Measurements from ENCODE around the gene P2RY14. TPM values are rescaled to one million over a fixed set of nuclear protein-coding genes. Genes with fewer than 3 reads are reported as not detected.

P2RY14 gene
- total and polyA plus RNA-seq, 2 donors from 2014 or later: 0.54 to 2.4 TPM

DNA sequence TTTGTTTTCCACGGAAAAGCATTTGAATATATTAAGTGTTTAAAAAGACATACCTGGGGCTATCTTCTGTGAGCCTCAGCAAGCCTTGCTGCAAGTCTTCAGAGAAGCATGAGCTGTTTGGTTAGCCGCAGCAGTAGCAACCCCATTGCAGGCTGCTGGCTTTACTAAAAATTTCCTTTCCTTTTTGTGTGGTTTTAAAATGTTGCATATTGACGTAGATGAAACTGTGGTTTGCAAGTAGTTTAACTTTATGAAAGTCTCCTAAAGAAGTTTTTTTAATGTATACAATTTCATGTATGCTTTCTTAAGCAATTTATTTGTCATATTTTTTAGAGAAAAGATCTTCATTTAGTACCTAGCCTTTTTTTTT is 75.3 kb downstream of the P2RY14 start, which contains the start of gene GPR171:
TSS of gene GPR171 (minus strand) at position 166 of the 370 bp plus-strand sequence. CDS start 3,830 bp downstream, outside the sequence.
- Histone ChIP-seq H3K27ac (ENCODE audit: low read depth in 2 of 2, low read length in 2 of 2) (no peak within 1 kb of the TSS), H3K27me3 (ENCODE audit: control insufficient read depth, insufficient read depth, low read length) (no peaks in the 10 kb centered on the region), H3K4me3 (ENCODE audit: low read length in 3 of 3) (no peak within 1 kb of the TSS), H3K36me3 (ENCODE audit: control insufficient read depth in 2 of 3, insufficient read depth in 3 of 3, low read length in 3 of 3) (no peaks in the 10 kb centered on the region), H3K9ac (ENCODE audit: low read length in 3 of 3) (no peak within 1 kb of the TSS), H3K9me3 (ENCODE audit: control insufficient read depth in 2 of 3, insufficient read depth in 1 of 3, low read length in 3 of 3) (no peaks in the 10 kb centered on the region), H3K4me1 (ENCODE audit: control insufficient read depth in 2 of 3, insufficient read depth in 2 of 3, low read depth in 1 of 3, low read length in 3 of 3) (no peaks in the 10 kb centered on the region)
- FAIRE-seq (no peak), DNase-seq (no peak)
- TF ChIP-seq, protein P1, sequence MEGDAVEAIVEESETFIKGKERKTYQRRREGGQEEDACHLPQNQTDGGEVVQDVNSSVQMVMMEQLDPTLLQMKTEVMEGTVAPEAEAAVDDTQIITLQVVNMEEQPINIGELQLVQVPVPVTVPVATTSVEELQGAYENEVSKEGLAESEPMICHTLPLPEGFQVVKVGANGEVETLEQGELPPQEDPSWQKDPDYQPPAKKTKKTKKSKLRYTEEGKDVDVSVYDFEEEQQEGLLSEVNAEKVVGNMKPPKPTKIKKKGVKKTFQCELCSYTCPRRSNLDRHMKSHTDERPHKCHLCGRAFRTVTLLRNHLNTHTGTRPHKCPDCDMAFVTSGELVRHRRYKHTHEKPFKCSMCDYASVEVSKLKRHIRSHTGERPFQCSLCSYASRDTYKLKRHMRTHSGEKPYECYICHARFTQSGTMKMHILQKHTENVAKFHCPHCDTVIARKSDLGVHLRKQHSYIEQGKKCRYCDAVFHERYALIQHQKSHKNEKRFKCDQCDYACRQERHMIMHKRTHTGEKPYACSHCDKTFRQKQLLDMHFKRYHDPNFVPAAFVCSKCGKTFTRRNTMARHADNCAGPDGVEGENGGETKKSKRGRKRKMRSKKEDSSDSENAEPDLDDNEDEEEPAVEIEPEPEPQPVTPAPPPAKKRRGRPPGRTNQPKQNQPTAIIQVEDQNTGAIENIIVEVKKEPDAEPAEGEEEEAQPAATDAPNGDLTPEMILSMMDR (IDR thresholded peaks at IDR 0.05; ENCODE audit: borderline replicate concordance, extremely low read depth, insufficient read depth): no peak
- intact Hi-C loops (cut with DNase I): no loop called here

DNA sequence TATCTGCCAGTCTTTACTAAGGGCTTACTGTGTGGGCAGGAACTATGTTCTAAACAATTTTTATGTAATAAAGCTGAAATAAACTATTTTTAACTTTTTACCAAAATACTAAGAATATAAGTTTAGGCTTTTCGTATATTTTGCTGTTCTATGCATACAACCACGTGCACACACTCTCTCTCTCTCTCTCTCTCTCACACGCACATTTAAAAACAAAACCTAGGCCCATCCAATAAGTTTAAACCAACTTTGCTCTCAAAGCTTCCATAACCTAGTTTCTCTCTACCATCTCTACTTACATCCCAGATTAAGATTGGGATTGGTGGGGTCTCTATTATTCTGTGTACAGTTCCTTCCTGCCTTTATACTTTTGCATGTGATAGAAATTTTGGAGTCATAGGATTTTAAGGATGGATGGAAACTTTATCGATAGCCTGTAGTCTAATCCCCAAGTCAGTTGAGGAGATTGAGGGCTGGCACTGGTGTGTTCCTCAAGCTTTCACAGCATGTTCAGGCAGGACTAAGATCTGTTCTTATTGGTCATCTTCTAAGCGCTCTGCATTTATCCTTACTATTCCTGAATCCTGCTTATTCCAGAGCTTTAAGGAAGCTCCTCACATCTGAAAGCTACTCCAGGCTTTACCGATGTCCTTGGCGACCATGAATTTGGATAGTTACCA is 77.2 kb downstream of the P2RY14 start:
- DNase-seq: no peak
- H3K27ac ChIP-seq (ENCODE audit: low read depth in 2 of 2, low read length in 2 of 2): no peak overlapping the region
- H3K4me1 ChIP-seq (ENCODE audit: control insufficient read depth in 2 of 3, insufficient read depth in 2 of 3, low read depth in 1 of 3, low read length in 3 of 3): no peaks in the 10 kb centered on the region
- H3K9me3 ChIP-seq (ENCODE audit: control insufficient read depth in 2 of 3, insufficient read depth in 1 of 3, low read length in 3 of 3): no peaks in the 10 kb centered on the region
- H3K9ac ChIP-seq (ENCODE audit: low read length in 3 of 3): no peak overlapping the region
- no peak overlapping the region for H3K4me3 ChIP-seq (ENCODE audit: low read length in 3 of 3)
- H3K36me3 ChIP-seq (ENCODE audit: control insufficient read depth in 2 of 3, insufficient read depth in 3 of 3, low read length in 3 of 3): no peaks in the 10 kb centered on the region
- TF ChIP-seq, protein P1 (IDR thresholded peaks at IDR 0.05; ENCODE audit: borderline replicate concordance, extremely low read depth, insufficient read depth): no peak
- intact Hi-C loops (cut with DNase I): no loop called here
- H3K27me3 ChIP-seq (ENCODE audit: control insufficient read depth, insufficient read depth, low read length): no peaks in the 10 kb centered on the region
- no peak for FAIRE-seq

DNA sequence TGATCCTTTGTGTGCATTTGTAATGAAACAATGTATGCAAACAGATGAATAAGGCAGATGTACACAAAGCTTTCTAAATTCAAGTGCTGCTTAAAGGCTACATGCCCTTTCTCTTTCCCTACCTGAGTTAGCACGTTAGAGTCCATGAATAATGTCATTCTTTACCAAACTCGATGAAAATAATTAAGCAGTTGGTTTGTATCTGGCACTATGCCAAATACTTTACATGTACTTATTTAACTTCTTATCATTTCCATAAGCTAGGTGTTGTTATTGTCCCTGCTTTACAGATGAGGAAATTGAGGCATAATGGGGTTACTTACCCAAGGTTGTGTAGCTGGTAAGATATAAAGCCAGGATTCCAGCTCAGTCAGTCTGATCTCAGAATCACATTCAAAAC is 77.8 kb downstream of the P2RY14 start:
- TF ChIP-seq, protein P1 (IDR thresholded peaks at IDR 0.05; ENCODE audit: borderline replicate concordance, extremely low read depth, insufficient read depth): no peak
- no peaks in the 10 kb centered on the region for H3K27me3 ChIP-seq (ENCODE audit: control insufficient read depth, insufficient read depth, low read length)
- DNase-seq (no peak), FAIRE-seq (no peak)
- H3K4me3 ChIP-seq (ENCODE audit: low read length in 3 of 3): no peak overlapping the region
- no peaks in the 10 kb centered on the region for H3K9me3 ChIP-seq (ENCODE audit: control insufficient read depth in 2 of 3, insufficient read depth in 1 of 3, low read length in 3 of 3)
- H3K9ac ChIP-seq (ENCODE audit: low read length in 3 of 3): no peak overlapping the region
- H3K4me1 ChIP-seq (ENCODE audit: control insufficient read depth in 2 of 3, insufficient read depth in 2 of 3, low read depth in 1 of 3, low read length in 3 of 3): no peaks in the 10 kb centered on the region
- intact Hi-C loops (cut with DNase I): no loop called here
- no peaks in the 10 kb centered on the region for H3K36me3 ChIP-seq (ENCODE audit: control insufficient read depth in 2 of 3, insufficient read depth in 3 of 3, low read length in 3 of 3)
- no peak overlapping the region for H3K27ac ChIP-seq (ENCODE audit: low read depth in 2 of 2, low read length in 2 of 2)
